GM18526 (cell line): ENCODE results near the gene MAST4.

Source experiments
- POLR2A ChIP-seq: IDR thresholded peaks from 3 replicates; pipeline ENCODE4 v1.6.1; 2011; ENCODE audit not compliant: insufficient read length; ENCODE audit errors: extremely low read depth

The MAST4 gene

GRCh38 chr5:66737096-66737495 lies 140.9 kb downstream of the MAST4 start:
- no peak for TF ChIP-seq POLR2A

GRCh38 chr5:66738136-66738535 lies 141.9 kb downstream of the MAST4 start:
- no peak for TF ChIP-seq POLR2A

- TF ChIP-seq POLR2A: no peak
Measured at GRCh38 chr5:66739021-66739420, 142.8 kb downstream of the MAST4 start.

DNA sequence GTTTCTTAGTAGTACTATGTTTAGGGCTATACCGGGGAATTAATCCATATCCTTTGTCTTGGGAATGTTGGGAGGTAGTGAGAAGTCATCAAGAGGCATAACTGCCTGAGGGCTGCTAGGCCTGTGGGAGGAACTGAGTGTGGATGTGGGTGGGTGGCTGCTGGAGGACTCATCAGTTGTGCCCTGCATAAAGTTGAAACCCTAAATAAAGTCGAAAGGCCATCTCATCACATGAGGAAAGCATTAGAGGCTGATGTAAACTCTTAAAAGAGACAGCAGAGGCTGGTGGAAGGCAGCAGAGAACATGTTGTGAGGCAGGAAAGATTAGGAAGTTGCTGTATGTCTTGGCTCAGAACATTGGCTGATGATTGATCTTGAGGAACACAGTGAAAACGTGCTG lies 143.8 kb downstream of the MAST4 start:
- no peak for TF ChIP-seq POLR2A

DNA sequence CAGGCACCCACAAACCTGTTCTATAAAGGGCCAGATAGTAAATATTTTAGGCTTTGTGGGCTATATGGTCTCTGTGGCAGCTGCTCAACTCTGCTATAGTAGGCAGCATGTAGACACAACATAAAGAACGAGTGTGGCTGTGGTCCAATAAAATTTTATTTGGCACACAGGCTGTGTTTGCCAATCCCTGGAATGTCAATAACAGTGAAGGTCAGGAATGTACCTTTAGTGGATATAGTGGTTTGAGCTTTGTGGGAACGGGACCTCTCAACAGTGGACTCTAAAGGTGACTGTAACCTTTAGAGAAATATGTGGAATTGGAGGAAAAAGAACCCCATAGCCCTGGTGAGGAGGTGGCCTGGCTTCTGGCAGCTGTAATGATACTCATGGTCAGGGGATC lies 145.2 kb downstream of the MAST4 start:
- no peak for TF ChIP-seq POLR2A

GRCh38 chr5:66742083-66742895 lies 146.1 kb downstream of the MAST4 start:
- no peak for TF ChIP-seq POLR2A

- TF ChIP-seq POLR2A: no peak
Measured at GRCh38 chr5:66742896-66743247, 146.7 kb downstream of the MAST4 start.

DNA sequence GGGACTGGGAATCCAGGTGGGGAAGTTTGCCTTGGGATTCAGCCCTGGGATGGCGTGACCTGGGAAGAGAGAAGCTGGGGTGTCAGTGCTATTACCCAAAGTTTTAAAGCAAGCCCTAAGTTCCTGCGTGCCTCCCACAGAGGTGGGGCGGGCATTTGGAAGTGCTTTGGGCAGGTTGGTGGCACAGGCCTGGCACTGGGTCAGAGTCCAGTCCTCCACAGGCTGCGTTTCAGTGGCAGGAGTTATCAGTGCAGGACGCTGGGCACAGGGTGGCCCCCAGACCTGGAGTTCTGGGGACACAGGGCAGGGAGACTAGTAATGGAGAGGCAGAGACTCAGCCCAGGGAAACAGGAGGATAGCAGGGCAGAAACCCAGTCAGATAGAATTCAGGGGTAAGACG lies 147.2 kb downstream of the MAST4 start:
- no peak for TF ChIP-seq POLR2A

DNA sequence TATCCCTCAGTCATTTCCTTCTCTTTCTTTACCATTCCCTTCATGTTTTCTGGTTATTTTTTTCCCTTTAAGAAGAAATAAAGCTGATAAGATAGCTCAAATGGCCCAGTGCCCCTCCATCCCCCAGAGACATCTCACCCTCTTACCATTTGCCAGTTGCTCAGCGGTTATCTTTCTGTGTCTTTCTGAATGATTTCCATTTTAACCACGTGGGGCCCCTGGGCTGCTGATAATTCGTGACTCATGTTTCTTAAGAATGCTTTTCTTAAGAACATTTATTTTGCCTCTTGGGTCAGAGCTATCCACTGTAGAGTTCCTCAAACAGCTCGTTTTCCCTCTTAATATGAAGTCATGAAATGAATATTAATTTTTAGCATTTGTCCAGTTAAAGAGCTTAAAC lies 147.8 kb downstream of the MAST4 start:
- TF ChIP-seq POLR2A: no peak

DNA sequence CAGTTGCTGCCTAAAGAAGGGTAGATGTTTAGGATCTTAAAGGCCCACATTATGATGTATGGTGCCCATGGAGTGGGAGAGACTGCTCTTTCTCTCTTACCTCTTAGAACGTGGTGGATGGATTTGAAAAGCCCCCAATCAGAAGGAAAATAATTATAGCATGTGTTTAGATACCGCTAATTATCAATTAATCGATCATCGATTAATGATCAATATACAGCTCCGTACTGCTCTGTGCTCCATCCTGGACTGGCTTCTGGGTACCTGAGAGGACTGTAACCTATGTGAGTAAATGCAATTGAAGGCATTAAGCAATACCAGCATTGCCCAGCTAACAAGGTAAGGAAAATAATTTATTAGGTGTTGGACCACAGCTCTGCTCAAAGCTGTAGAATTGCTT lies 149.1 kb downstream of the MAST4 start:
- no peak for TF ChIP-seq POLR2A

GRCh38 chr5:66747607-66748006 lies 151.4 kb downstream of the MAST4 start:
- TF ChIP-seq POLR2A: no peak

- no peak for TF ChIP-seq POLR2A
Measured at GRCh38 chr5:66757219-66757833, 161.1 kb downstream of the MAST4 start.

- no peak for TF ChIP-seq POLR2A
Measured at GRCh38 chr5:66757834-66758371, 161.7 kb downstream of the MAST4 start.

GRCh38 chr5:66769030-66769733 lies 173.0 kb downstream of the MAST4 start:
- no peak for TF ChIP-seq POLR2A

GRCh38 chr5:66769839-66770617 lies 173.8 kb downstream of the MAST4 start:
- TF ChIP-seq POLR2A: no peak

DNA sequence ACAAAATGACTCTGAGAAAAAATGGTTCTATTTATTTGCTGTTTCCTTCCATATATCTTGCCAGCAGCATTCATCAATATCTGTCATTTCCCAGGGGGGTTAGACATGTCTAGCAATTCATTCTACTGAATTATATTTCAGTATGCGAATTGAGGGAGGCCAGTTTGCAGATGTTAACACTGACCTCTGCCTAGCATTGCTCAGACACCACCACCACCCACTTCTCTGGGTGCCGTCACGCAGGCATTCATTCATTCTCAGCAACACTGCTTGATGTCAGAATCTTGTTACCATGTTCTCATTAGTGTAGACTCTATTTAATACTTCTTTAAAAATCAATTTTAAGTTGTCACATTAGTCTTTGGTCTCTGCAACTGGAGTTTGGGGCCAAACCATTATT lies 181.7 kb downstream of the MAST4 start:
- no peak for TF ChIP-seq POLR2A

- no peak for TF ChIP-seq POLR2A
Measured at GRCh38 chr5:66779528-66779927, 183.3 kb downstream of the MAST4 start.
